ENCODE measurements around the gene CEP135. TPM values are rescaled to one million over a fixed set of nuclear protein-coding genes. Genes with fewer than 3 reads are reported as not detected.

CEP135 gene
- total RNA-seq, 1 donor from 2014 or later = 16.8 TPM

- Mint-ChIP-seq H3K36me3 (peaks cover 48% of the 10 kb centered on the region), H3K27ac (no peak overlapping the region), H3K9me3 (peaks cover 5% of the 10 kb centered on the region), H3K4me3 (no peak overlapping the region), H3K4me1 (ENCODE audit: unreplicated experiment) (no peaks in the 10 kb centered on the region), H3K27me3 (no peaks in the 10 kb centered on the region)
- TF ChIP-seq CTCF (conservative IDR thresholded peaks at IDR 0.05) = no peak
- no peak for DNase-seq (ENCODE audit: extremely low spot score, unreplicated experiment)
Observed at GRCh38 chr4:56008206-56008605, 59.5 kb downstream of the CEP135 start.

GRCh38 chr4:56026596-56026995 is 77.9 kb downstream of the CEP135 start:
- peaks cover 19% of the 10 kb centered on the region for H3K36me3 Mint-ChIP-seq
- no peak for DNase-seq (ENCODE audit: extremely low spot score, unreplicated experiment)
- no peaks in the 10 kb centered on the region for H3K4me1 Mint-ChIP-seq (ENCODE audit: unreplicated experiment)
- H3K4me3 Mint-ChIP-seq = no peak overlapping the region
- H3K27me3 Mint-ChIP-seq = no peaks in the 10 kb centered on the region
- no peaks in the 10 kb centered on the region for H3K9me3 Mint-ChIP-seq
- no peak overlapping the region for H3K27ac Mint-ChIP-seq
- no peak for TF ChIP-seq CTCF (conservative IDR thresholded peaks at IDR 0.05)

GRCh38 chr4:56028165-56028564 is 79.4 kb downstream of the CEP135 start:
- H3K27me3 Mint-ChIP-seq = no peaks in the 10 kb centered on the region
- no peak for TF ChIP-seq CTCF (conservative IDR thresholded peaks at IDR 0.05)
- no peak overlapping the region for H3K27ac Mint-ChIP-seq
- DNase-seq (ENCODE audit: extremely low spot score, unreplicated experiment) = no peak
- H3K9me3 Mint-ChIP-seq = no peaks in the 10 kb centered on the region
- peaks cover 19% of the 10 kb centered on the region for H3K36me3 Mint-ChIP-seq
- no peak overlapping the region for H3K4me3 Mint-ChIP-seq
- no peaks in the 10 kb centered on the region for H3K4me1 Mint-ChIP-seq (ENCODE audit: unreplicated experiment)

GRCh38 chr4:56038487-56039162 is 89.9 kb downstream of the CEP135 start:
- no peak for TF ChIP-seq CTCF (conservative IDR thresholded peaks at IDR 0.05)
- H3K9me3 Mint-ChIP-seq = no peaks in the 10 kb centered on the region
- H3K27ac Mint-ChIP-seq = no peak overlapping the region
- H3K4me3 Mint-ChIP-seq = no peak overlapping the region
- H3K36me3 Mint-ChIP-seq = no peaks in the 10 kb centered on the region
- H3K27me3 Mint-ChIP-seq = peaks cover 13% of the 10 kb centered on the region
- DNase-seq (ENCODE audit: extremely low spot score, unreplicated experiment) = no peak
- peaks cover 4% of the 10 kb centered on the region for H3K4me1 Mint-ChIP-seq (ENCODE audit: unreplicated experiment)

- H3K27ac Mint-ChIP-seq = no peak overlapping the region
- no peaks in the 10 kb centered on the region for H3K36me3 Mint-ChIP-seq
- TF ChIP-seq CTCF (conservative IDR thresholded peaks at IDR 0.05) = no peak
- no peaks in the 10 kb centered on the region for H3K9me3 Mint-ChIP-seq
- no peak for DNase-seq (ENCODE audit: extremely low spot score, unreplicated experiment)
- H3K4me3 Mint-ChIP-seq = no peak overlapping the region
- H3K4me1 Mint-ChIP-seq (ENCODE audit: unreplicated experiment) = peaks cover 4% of the 10 kb centered on the region
- H3K27me3 Mint-ChIP-seq = peaks cover 13% of the 10 kb centered on the region
Observed at GRCh38 chr4:56040842-56041241, 92.1 kb downstream of the CEP135 start.

Data from type B pancreatic cell (in vitro differentiated cells).